ENCODE results near the gene NCCRP1.
"Not testable (repeated sequence)": the region's sequence is repeated elsewhere in the genome, so short reads cannot be mapped to it uniquely, and the experiment has no call there.

Gene NCCRP1

DNA sequence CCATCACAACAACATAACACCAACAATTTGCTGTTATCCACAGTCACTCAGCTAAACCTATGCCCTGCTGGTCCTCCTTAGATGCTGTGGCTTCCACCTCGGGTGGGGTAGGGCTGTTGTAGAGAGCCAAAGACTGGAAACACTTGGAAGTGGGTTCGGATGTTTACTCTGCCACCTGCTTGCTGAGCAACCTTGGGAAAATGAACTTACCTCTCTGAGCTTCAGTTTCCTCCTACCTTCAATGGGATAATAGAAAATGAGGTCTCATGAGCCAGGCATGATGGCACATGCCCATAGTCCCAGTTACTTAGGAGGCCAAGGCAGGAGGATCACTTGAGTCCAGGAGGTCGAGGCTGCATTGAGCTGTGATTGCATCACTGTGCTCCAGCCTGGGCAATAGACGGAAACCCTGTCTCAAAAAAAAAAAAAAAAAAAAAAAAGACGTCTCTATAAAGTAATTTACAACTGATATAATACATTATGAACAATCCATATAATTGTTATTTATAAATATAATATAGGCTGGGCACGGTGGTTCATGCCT lies 10.6 kb downstream of the NCCRP1 start:
- no peak for DNase-seq (ENCODE audit: low read depth in 4 of 4, low spot score in 1 of 4)

GRCh38 chr19:39208175-39208795 lies 11.5 kb downstream of the NCCRP1 start:
- DNase-seq (ENCODE audit: low read depth in 4 of 4, low spot score in 1 of 4) = no peak

DNA sequence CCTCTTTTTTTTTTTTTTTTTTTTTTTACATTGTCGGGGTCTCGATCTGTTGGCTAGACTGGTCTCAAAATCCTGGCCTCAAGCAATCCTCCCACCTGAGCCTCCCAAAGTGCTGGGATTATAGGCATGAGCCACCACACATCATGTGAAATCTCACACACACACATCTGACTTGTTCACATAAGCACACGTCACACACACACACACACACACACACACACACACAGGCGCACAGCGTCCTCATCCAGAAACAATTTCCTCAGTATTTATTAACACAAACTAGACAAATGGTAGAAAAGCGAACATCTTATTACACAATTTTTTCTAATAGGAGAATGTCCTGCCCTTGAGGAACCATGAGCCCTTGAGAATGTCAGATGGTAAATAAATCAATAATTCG lies 12.4 kb downstream of the NCCRP1 start:
- DNase-seq (ENCODE audit: low read depth in 4 of 4, low spot score in 1 of 4) = no peak

GRCh38 chr19:39211731-39212374 lies 15.1 kb downstream of the NCCRP1 start:
- no peak for DNase-seq (ENCODE audit: low read depth in 4 of 4, low spot score in 1 of 4)

GRCh38 chr19:39212375-39212742 lies 15.6 kb downstream of the NCCRP1 start:
- peak in 3 of 4 experiments; percentile 32 to 48 (median 35) for DNase-seq (ENCODE audit: low read depth in 4 of 4, low spot score in 1 of 4)

- not testable (repeated sequence) for DNase-seq (ENCODE audit: low read depth in 4 of 4, low spot score in 1 of 4)
Observed at GRCh38 chr19:39215323-39215722, 18.6 kb downstream of the NCCRP1 start.

- DNase-seq (ENCODE audit: low read depth in 4 of 4, low spot score in 1 of 4) = no peak
Observed at GRCh38 chr19:39217094-39217493, 20.3 kb downstream of the NCCRP1 start.

GRCh38 chr19:39218230-39219007 lies 21.7 kb downstream of the NCCRP1 start:
- DNase-seq (ENCODE audit: low read depth in 4 of 4, low spot score in 1 of 4) = no peak

- not testable (repeated sequence) for DNase-seq (ENCODE audit: low read depth in 4 of 4, low spot score in 1 of 4)
Observed at GRCh38 chr19:39219108-39219507, 22.3 kb downstream of the NCCRP1 start.

- DNase-seq (ENCODE audit: low read depth in 4 of 4, low spot score in 1 of 4) = no peak
Observed at GRCh38 chr19:39223703-39224279, 27.0 kb downstream of the NCCRP1 start.

GRCh38 chr19:39224910-39225309 lies 28.1 kb downstream of the NCCRP1 start:
- DNase-seq (ENCODE audit: low read depth in 4 of 4, low spot score in 1 of 4) = no peak

- DNase-seq (ENCODE audit: low read depth in 4 of 4, low spot score in 1 of 4) = no peak
Observed at GRCh38 chr19:39230096-39230764, 33.5 kb downstream of the NCCRP1 start.

- DNase-seq (ENCODE audit: low read depth in 4 of 4, low spot score in 1 of 4) = no peak
Observed at GRCh38 chr19:39232708-39233107, 35.9 kb downstream of the NCCRP1 start.

- DNase-seq (ENCODE audit: low read depth in 4 of 4, low spot score in 1 of 4) = no peak
Observed at GRCh38 chr19:39236527-39236926, 39.8 kb downstream of the NCCRP1 start.

GRCh38 chr19:39237200-39238184 lies 40.7 kb downstream of the NCCRP1 start:
- peak in 3 of 4 experiments; percentile 21 to 28 (median 24) for DNase-seq (ENCODE audit: low read depth in 4 of 4, low spot score in 1 of 4)

- no peak for DNase-seq (ENCODE audit: low read depth in 4 of 4, low spot score in 1 of 4)
Observed at GRCh38 chr19:39238209-39238608, 41.4 kb downstream of the NCCRP1 start.

- DNase-seq (ENCODE audit: low read depth in 4 of 4, low spot score in 1 of 4) = no peak
Observed at GRCh38 chr19:39238944-39239343, 42.2 kb downstream of the NCCRP1 start.

GRCh38 chr19:39240421-39240820 lies 43.7 kb downstream of the NCCRP1 start:
- DNase-seq (ENCODE audit: low read depth in 4 of 4, low spot score in 1 of 4) = no peak

DNA sequence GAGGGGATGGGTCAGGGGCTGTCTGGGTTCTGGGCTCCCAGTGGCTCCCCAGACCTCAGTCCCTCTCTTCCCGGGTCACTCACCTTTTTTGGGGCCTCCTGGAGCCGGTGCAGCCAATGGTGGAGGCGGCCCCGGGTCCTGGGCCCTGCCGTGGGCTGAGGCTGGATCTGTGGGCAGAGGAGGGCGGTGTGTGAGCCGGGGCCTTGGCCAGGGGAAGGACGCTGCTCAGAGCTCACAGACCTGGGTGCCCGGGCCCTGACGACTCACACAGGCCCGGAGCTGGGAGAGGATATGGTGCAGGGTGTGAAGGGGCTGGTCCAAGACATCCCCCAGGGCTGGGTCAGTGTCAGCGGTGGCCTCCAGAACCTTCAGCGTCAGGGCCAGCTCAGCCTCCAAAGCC lies 47.0 kb downstream of the NCCRP1 start:
- DNase-seq (ENCODE audit: low read depth in 4 of 4, low spot score in 1 of 4) = not testable (repeated sequence)
